Left renal pelvis (tissue), 4 donors: Measurements from ENCODE around the gene TMEM174. TPM values are rescaled to one million over a fixed set of nuclear protein-coding genes. Genes with fewer than 3 reads are reported as not detected.

Experiments used
- DNase-seq, 4 donors: peaks; one replicate each; pipeline ENCODE4 v3.0.0-alpha.2; 2013; ENCODE audit warnings: low read depth in 4 of 4, low spot score in 3 of 4
- polyA plus RNA-seq, 4 donors: library from polyadenylated mRNA; unstranded; fragments of 120-200 nt; gene quantifications; one replicate each; pipeline ENCODE4 v1.2.1, GENCODE V29; 2013; ENCODE audit not compliant: insufficient read length in 4 of 4

Gene TMEM174
- 10 to 100 TPM in 3 of 4 donors, under 1 TPM in 1; 0.34 to 22.5 (median 13.7) TPM for polyA plus RNA-seq

- no peak for DNase-seq
Observed at GRCh38 chr5:73172951-73173350, at the start of gene TMEM174. Gene TMEM174 (plus strand): TSS chr5:73173193. CDS start chr5:73173244, 51 bp downstream.

- no peak for DNase-seq
Observed at GRCh38 chr5:73125289-73125688, 47.7 kb upstream of the TMEM174 start.

GRCh38 chr5:73126381-73126780 is 46.6 kb upstream of the TMEM174 start:
- DNase-seq = no peak

- no peak for DNase-seq
Observed at GRCh38 chr5:73126957-73127356, 46.0 kb upstream of the TMEM174 start.

GRCh38 chr5:73129143-73129542 is 43.9 kb upstream of the TMEM174 start:
- no peak for DNase-seq

GRCh38 chr5:73130811-73131210 is 42.2 kb upstream of the TMEM174 start:
- DNase-seq = no peak

- DNase-seq = no peak
Observed at GRCh38 chr5:73131711-73132425, 41.1 kb upstream of the TMEM174 start.

GRCh38 chr5:73132759-73133158 is 40.2 kb upstream of the TMEM174 start:
- DNase-seq = no peak

GRCh38 chr5:73135021-73135420 is 38.0 kb upstream of the TMEM174 start:
- no peak for DNase-seq

- no peak for DNase-seq
Observed at GRCh38 chr5:73135429-73136054, 37.5 kb upstream of the TMEM174 start.

- no peak for DNase-seq
Observed at GRCh38 chr5:73136055-73136562, 36.9 kb upstream of the TMEM174 start.

- DNase-seq = no peak
Observed at GRCh38 chr5:73137563-73138530, 35.1 kb upstream of the TMEM174 start.

GRCh38 chr5:73139485-73139884 is 33.5 kb upstream of the TMEM174 start:
- no peak for DNase-seq

GRCh38 chr5:73140801-73141200 is 32.2 kb upstream of the TMEM174 start:
- no peak for DNase-seq

GRCh38 chr5:73142035-73142434 is 31.0 kb upstream of the TMEM174 start:
- DNase-seq = no peak

GRCh38 chr5:73143716-73144115 is 29.3 kb upstream of the TMEM174 start:
- no peak for DNase-seq

GRCh38 chr5:73149540-73149939 is 23.5 kb upstream of the TMEM174 start:
- DNase-seq = no peak

GRCh38 chr5:73150876-73151275 is 22.1 kb upstream of the TMEM174 start:
- DNase-seq = no peak

- no peak for DNase-seq
Observed at GRCh38 chr5:73151766-73152410, 21.1 kb upstream of the TMEM174 start.
